Activated naive CD8-positive, alpha-beta T cell (primary cell): ENCODE results near the gene GPR68.
A peak's percentile ranks its signal among the peaks of the same experiment; 100 is the strongest.
"Not testable (repeated sequence)": the region's sequence is repeated elsewhere in the genome, so short reads cannot be mapped to it uniquely, and the experiment has no call there.

ENCODE experiments used
- H3K27ac Mint-ChIP-seq: one replicate; pipeline ENCODE4 v1.8.0; 2021; ENCODE audit warnings: mixed read lengths
- H3K27me3 Mint-ChIP-seq: one replicate; pipeline ENCODE4 v1.8.0; 2021; ENCODE audit warnings: mixed read lengths
- H3K36me3 Mint-ChIP-seq: one replicate; pipeline ENCODE4 v1.8.0; 2021; ENCODE audit warnings: mixed read lengths
- H3K4me1 Mint-ChIP-seq: one replicate; pipeline ENCODE4 v1.8.0; 2021; ENCODE audit warnings: low read depth, mixed read lengths
- H3K4me3 Mint-ChIP-seq: one replicate; pipeline ENCODE4 v1.8.0; 2021; ENCODE audit warnings: mild to moderate bottlenecking, mixed read lengths
- H3K9me3 Mint-ChIP-seq: one replicate; pipeline ENCODE4 v1.8.0; 2021; ENCODE audit warnings: low read depth, mixed read lengths

Gene GPR68

GRCh38 chr14:91280129-91280528 lies 35.6 kb upstream of the GPR68 start:
- no peaks in the 10 kb centered on the region for H3K9me3 Mint-ChIP-seq
- H3K36me3 Mint-ChIP-seq: peaks cover 2% of the 10 kb centered on the region

GRCh38 chr14:91279354-91279753 lies 34.9 kb upstream of the GPR68 start:
- H3K9me3 Mint-ChIP-seq: no peaks in the 10 kb centered on the region
- H3K27me3 Mint-ChIP-seq: no peaks in the 10 kb centered on the region
- H3K27ac Mint-ChIP-seq: peak overlapping the region; percentile 22

More at GRCh38 chr14:91280129-91280528, 35.6 kb upstream of the GPR68 start:
- Mint-ChIP-seq H3K4me1 (peaks cover 3% of the 10 kb centered on the region), H3K27ac (peak overlapping the region; percentile 58), H3K27me3 (no peaks in the 10 kb centered on the region), H3K4me3 (no peak overlapping the region)

GRCh38 chr14:91278383-91278715 lies 33.8 kb upstream of the GPR68 start:
- no peak overlapping the region for H3K4me3 Mint-ChIP-seq
- H3K4me1 Mint-ChIP-seq: peaks cover 2% of the 10 kb centered on the region
- peaks cover 2% of the 10 kb centered on the region for H3K36me3 Mint-ChIP-seq
- no peak overlapping the region for H3K27ac Mint-ChIP-seq
- H3K9me3 Mint-ChIP-seq: no peaks in the 10 kb centered on the region
- H3K27me3 Mint-ChIP-seq: no peaks in the 10 kb centered on the region

More at GRCh38 chr14:91279354-91279753, 34.9 kb upstream of the GPR68 start:
- H3K36me3 Mint-ChIP-seq: peaks cover 2% of the 10 kb centered on the region
- peaks cover 2% of the 10 kb centered on the region for H3K4me1 Mint-ChIP-seq
- H3K4me3 Mint-ChIP-seq: no peak overlapping the region

- Mint-ChIP-seq H3K27me3 (no peaks in the 10 kb centered on the region), H3K4me1 (peaks cover 2% of the 10 kb centered on the region), H3K27ac (peak overlapping the region; percentile 41), H3K9me3 (no peaks in the 10 kb centered on the region), H3K36me3 (peaks cover 2% of the 10 kb centered on the region), H3K4me3 (no peak overlapping the region)
Measured at GRCh38 chr14:91277546-91278382, 33.3 kb upstream of the GPR68 start.

GRCh38 chr14:91274796-91275195 lies 30.3 kb upstream of the GPR68 start:
- Mint-ChIP-seq H3K4me1 (peaks cover 2% of the 10 kb centered on the region), H3K4me3 (no peak overlapping the region), H3K27ac (peak overlapping the region; percentile 64), H3K9me3 (no peaks in the 10 kb centered on the region), H3K27me3 (no peaks in the 10 kb centered on the region), H3K36me3 (peaks cover 5% of the 10 kb centered on the region)

- H3K4me3 Mint-ChIP-seq: no peak overlapping the region
- no peaks in the 10 kb centered on the region for H3K27me3 Mint-ChIP-seq
- no peaks in the 10 kb centered on the region for H3K9me3 Mint-ChIP-seq
- no peak overlapping the region for H3K27ac Mint-ChIP-seq
- H3K4me1 Mint-ChIP-seq: peaks cover 7% of the 10 kb centered on the region
- H3K36me3 Mint-ChIP-seq: peaks cover 5% of the 10 kb centered on the region
Measured at GRCh38 chr14:91273885-91274273, 29.4 kb upstream of the GPR68 start.

- Mint-ChIP-seq H3K4me3 (no peak overlapping the region), H3K9me3 (no peaks in the 10 kb centered on the region), H3K36me3 (peaks cover 5% of the 10 kb centered on the region), H3K4me1 (peaks cover 9% of the 10 kb centered on the region), H3K27ac (no peak overlapping the region), H3K27me3 (no peaks in the 10 kb centered on the region)
Measured at GRCh38 chr14:91273273-91273884, 28.9 kb upstream of the GPR68 start.

- Mint-ChIP-seq H3K4me1 (peaks cover 17% of the 10 kb centered on the region), H3K27me3 (no peaks in the 10 kb centered on the region), H3K36me3 (peaks cover 11% of the 10 kb centered on the region), H3K27ac (peak overlapping the region; percentile 77), H3K4me3 (no peak overlapping the region), H3K9me3 (no peaks in the 10 kb centered on the region)
Measured at GRCh38 chr14:91272341-91273272, 28.1 kb upstream of the GPR68 start.

GRCh38 chr14:91271639-91272038 lies 27.1 kb upstream of the GPR68 start:
- Mint-ChIP-seq H3K9me3 (no peaks in the 10 kb centered on the region), H3K4me3 (no peak overlapping the region), H3K36me3 (peaks cover 11% of the 10 kb centered on the region), H3K27me3 (no peaks in the 10 kb centered on the region), H3K4me1 (peaks cover 23% of the 10 kb centered on the region), H3K27ac (no peak overlapping the region)

- H3K36me3 Mint-ChIP-seq: peaks cover 11% of the 10 kb centered on the region
- no peaks in the 10 kb centered on the region for H3K27me3 Mint-ChIP-seq
- no peaks in the 10 kb centered on the region for H3K9me3 Mint-ChIP-seq
- H3K27ac Mint-ChIP-seq: peak overlapping the region; percentile 54
- H3K4me3 Mint-ChIP-seq: no peak overlapping the region
- H3K4me1 Mint-ChIP-seq: peaks cover 29% of the 10 kb centered on the region
Measured at GRCh38 chr14:91270619-91271018, 26.1 kb upstream of the GPR68 start.

- peak overlapping the region; percentile 28 for H3K27ac Mint-ChIP-seq
- H3K4me3 Mint-ChIP-seq: no peak overlapping the region
- peaks cover 11% of the 10 kb centered on the region for H3K36me3 Mint-ChIP-seq
- no peaks in the 10 kb centered on the region for H3K9me3 Mint-ChIP-seq
- peaks cover 33% of the 10 kb centered on the region for H3K4me1 Mint-ChIP-seq
- no peaks in the 10 kb centered on the region for H3K27me3 Mint-ChIP-seq
Measured at GRCh38 chr14:91270188-91270587, 25.7 kb upstream of the GPR68 start.

- peak overlapping the region; percentile 64 for H3K27ac Mint-ChIP-seq
- peaks cover 37% of the 10 kb centered on the region for H3K4me1 Mint-ChIP-seq
- H3K4me3 Mint-ChIP-seq: no peak overlapping the region
- no peaks in the 10 kb centered on the region for H3K27me3 Mint-ChIP-seq
- H3K9me3 Mint-ChIP-seq: no peaks in the 10 kb centered on the region
- H3K36me3 Mint-ChIP-seq: peaks cover 9% of the 10 kb centered on the region
Measured at GRCh38 chr14:91269076-91269991, 24.8 kb upstream of the GPR68 start.

- no peaks in the 10 kb centered on the region for H3K27me3 Mint-ChIP-seq
- H3K4me1 Mint-ChIP-seq: peaks cover 48% of the 10 kb centered on the region
- no peaks in the 10 kb centered on the region for H3K9me3 Mint-ChIP-seq
- peaks cover 9% of the 10 kb centered on the region for H3K36me3 Mint-ChIP-seq
- peak overlapping the region; percentile 76 for H3K27ac Mint-ChIP-seq
- no peak overlapping the region for H3K4me3 Mint-ChIP-seq
Measured at GRCh38 chr14:91267965-91268437, 23.5 kb upstream of the GPR68 start.

GRCh38 chr14:91266276-91266675 lies 21.8 kb upstream of the GPR68 start:
- not testable (repeated sequence) for H3K27me3 Mint-ChIP-seq, H3K36me3 Mint-ChIP-seq, H3K4me3 Mint-ChIP-seq, H3K9me3 Mint-ChIP-seq, H3K27ac Mint-ChIP-seq
- peaks cover 53% of the 10 kb centered on the region for H3K4me1 Mint-ChIP-seq
